Stimulated activated CD8-positive, alpha-beta memory T cell treated with anti-CD3 and anti-CD28 coated beads, Interleukin-12 subunit alpha, Interleukin-12 subunit beta, amount 100 ng/mL, for 1 hour (primary cell): Measurements from ENCODE around the gene MRGPRX2.

Source experiments
- DNase-seq: peaks from one replicate; pipeline ENCODE4 v3.0.0-alpha.2; 2020; ENCODE audit warnings: low read depth

MRGPRX2 gene

DNA sequence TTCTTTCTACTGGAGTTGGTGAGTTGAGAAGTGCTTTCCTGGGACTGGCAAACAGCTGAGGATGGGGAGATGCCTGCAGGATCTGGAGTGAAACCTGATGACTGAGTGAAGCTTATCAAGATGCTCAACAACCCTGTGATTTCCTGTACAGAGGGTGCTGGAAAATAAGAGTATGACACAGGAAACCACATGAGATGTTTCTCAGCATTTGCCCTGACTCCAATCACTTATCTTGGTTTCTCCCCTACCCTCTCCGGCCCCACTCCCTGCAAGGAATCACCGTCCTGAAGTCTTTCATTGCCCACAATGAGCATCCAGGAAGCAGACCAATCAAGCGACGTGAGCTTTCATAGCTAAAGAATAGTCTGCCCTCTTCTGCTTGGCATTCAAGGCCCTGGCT, at the start of gene MRGPRX2:
MRGPRX2 (minus strand) TSS at position 89 of the 400 bp plus-strand sequence. CDS start 4,315 bp downstream, outside the sequence.
- no peak for DNase-seq

DNA sequence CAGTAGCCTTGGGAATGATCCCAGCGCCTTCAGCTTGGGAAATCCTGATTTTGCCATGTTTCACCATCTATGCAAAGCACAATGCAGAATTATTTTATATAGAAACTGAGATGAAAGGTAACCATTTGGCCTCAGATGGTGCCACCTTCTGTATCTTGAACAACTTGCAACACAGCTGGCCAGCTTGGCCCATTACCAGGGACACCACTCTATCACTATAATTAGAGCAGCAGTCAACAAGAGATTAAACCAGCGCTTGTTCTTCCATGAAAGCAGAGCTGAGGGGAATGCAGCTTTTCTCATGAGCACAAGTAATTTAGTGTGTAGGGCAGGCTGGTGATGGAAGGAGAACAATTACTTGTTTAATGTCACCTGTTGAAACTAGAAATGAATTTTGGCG, 49.8 kb upstream of the MRGPRX2 start:
- DNase-seq = no peak

DNA sequence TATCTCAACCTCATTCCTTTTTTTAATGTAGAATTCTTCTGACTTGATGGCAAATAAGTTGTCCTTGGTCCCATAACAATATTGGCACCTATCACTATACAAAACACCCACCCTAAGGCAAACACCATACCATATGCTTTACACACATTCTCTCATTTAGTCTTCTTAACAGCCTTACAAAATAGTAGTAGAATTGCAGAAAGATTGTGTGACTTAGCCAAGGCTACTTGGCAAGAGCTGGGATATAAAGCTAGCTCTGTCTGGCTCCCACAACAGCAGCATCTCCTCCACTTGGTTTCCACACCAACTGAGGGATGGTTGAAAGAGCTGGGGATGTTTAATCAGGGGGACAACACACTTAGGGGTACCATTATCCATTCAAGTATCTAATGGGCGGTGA, 46.6 kb upstream of the MRGPRX2 start:
- DNase-seq = no peak

DNA sequence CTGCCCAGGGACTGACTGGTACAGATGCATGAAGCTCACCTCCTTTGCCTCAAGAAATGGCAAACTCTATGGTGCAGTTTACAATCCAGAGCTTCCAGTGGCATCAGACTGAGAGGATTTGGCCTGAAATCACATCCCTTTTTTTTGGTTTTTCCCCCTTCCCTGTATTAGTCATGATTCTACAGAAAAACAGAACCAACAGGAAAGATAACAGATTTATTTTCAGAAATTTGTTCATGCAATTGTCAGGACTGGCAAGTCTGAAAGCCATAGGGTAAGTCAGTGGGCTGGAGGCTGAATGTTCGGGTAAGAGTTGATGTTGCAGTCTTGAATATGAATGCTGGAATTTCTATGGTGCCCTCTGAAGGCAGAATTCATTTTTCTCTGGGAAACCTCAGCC, 44.5 kb upstream of the MRGPRX2 start:
- no peak for DNase-seq

DNA sequence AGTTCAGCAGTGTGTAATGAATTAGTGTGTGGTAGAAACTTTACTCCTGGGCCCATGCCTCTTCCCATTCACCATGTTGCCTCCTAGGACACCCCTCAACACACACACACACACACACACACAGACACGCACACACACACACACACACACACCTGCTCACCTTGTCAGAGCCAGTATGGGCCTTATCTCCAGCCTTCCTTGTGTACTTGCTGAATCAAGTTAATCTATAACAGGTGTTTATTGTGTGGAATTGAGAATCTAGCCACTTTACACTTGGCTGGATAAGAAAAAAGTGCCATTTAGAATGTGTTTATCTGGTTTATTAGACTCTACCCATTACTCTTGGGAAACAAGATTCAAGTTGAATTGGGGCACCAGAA, 42.0 kb upstream of the MRGPRX2 start:
- DNase-seq = no peak

DNA sequence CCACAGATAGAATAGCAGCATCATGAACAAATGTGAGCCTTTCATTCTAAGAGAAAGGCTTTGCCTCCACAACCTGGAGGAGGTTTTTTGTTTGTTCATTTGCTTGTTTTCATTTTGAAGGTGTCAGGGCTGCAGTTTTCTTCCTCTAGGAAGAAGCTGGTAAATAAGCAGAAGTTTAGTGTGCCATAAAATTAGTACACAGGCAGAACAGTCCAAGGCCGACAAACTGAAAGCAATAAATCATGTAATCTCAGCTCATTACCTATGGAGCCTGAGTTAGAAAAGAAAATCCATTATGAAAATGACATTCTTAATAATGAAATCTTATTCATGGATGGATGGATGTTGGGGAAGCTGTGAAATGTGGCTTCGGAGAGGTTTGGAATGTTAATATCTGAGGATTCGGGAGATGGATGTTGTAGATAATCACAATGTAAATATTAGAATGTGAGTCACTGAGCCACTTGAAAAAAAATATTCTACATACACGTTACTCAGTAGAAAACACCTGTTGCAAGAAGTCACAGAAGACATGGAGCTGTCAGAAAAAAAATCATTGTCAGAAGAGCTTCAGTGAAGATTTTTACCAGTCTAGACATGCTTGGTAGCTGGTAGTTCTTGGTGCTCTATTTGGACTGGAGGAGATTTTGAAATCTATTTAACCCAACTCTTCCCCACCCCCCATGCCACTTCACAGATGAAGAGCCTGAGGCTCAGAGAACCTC, 41.4 kb upstream of the MRGPRX2 start:
- DNase-seq = no peak

DNA sequence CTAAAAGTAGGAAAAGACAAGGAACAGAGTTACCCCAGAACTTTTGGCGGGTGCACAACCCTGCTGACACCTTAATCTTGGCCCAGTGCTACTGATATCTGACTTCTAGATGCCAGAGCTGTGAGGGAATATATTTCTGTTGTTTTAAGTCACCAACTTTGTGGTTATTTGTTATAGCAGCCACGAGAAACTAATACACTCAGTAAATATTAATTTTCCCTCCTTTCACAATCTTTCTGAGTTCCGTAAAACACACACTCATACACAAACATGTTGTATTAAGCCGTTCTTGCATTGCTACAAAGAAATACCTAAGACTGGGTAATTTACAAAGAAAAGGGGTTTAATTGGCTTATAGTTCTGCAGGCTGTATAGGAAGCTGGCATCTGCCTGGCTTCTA, 40.4 kb upstream of the MRGPRX2 start:
- DNase-seq = no peak

DNA sequence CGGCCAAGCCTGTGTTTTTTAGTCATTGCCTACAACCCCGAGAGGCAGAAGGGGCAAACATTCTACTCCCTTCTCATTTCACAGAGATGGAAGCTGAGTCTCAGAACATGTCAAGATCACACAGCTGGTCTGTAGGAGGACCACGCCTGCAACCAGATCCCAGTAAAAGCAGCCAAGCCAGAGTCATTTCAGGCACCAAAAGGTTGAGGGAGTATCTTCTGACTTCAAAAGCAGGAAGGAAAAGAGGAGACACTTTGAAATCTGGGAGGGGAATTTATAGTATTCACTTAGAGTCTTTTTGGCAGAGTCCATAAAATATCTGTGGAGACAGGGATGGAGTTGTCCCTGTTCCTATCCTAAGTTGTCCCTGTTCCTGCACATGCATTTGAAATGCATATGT, 38.6 kb upstream of the MRGPRX2 start:
- no peak for DNase-seq

DNA sequence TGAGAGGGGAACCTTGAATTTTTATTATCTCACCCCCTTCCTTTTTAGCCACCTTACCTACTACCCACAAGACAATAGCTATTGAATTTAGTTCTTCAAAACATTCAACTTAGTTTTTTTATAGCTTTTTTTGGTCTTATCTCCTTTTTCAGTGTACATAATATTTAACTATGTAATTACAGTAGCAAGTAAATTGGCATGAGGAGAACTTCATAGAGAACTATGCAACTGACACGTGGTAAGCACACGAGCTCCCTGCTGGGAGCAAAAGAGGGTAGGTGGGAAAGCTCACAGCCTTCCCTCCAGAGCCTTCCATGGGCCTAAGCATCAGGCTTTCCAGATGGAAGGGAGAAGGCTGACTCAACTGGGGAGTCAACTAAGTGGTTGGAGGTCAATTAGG, 34.3 kb upstream of the MRGPRX2 start:
- no peak for DNase-seq

DNA sequence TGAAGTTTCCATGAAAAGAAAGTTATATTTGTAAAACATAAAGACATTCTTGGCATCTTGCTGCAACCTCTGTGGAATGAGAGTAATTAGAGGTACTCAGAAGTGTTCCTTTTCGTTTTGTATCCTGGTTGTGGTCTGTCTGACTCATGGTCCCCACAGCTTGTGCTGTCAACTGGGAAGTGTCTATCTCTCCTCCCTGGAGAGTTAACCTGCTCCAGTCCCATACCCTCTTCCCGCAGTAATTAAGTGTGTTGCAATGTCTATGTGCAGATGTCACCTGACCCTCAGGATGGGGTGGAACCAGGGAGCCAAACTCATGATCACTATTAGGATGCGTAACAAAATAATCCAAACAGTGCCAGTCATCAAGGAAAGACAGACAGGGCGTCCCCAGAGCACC, 33.5 kb upstream of the MRGPRX2 start:
- no peak for DNase-seq

DNA sequence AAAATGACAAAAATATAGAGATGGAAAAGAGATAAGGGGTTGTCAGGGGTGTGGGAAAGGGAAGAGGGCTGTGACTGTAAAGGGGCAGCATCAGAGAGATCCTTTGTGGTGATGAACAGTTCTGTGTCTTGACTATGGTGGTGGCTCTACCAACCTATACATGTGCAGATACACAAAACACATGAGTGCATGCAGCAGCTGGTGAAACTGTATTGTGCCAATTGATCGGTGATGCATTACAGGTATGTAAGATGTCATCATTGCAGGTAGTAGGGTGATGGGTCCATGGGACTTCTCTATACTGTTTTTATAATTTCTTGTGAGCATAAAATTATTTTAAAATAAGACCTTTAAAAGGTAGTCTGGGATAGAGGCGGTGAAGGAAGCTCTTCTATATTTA, 32.3 kb upstream of the MRGPRX2 start:
- no peak for DNase-seq

DNA sequence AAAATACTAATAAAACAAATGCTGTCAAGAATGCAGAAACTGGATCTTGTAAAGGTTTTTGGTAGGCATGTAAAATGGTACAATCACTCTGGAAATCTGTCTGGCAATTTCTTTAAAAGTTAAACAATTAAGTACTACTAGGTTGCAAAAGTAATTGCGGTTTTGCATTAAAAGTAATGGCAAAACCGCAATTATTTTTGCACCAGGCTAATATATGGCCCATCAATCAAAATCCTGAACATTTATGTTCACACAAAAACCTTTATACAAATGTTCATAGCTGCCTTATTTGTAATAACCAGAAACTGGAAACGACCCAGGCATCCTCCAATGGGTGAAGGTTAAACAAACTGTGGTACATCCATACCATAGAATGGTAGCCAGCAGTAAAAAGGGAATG, 31.8 kb upstream of the MRGPRX2 start:
- no peak for DNase-seq

DNA sequence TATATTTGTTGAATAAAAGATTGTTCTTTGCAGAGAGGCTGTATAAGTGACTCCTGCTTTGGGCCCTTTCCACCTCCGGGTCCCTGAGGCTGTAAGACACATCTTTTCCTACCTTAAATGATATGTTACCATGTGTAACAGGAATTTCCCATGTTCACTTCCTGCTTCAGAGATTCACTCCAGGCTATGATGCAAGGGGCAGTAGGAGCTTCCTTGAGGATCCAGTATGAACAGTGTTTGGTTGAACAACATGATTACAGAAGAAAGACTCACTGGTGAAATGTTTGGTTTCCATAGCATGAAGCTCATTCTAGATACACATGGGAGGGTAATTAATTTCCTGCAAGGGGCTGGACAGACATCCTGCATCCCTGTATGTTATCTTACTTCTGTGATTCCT, 30.8 kb upstream of the MRGPRX2 start:
- no peak for DNase-seq

DNA sequence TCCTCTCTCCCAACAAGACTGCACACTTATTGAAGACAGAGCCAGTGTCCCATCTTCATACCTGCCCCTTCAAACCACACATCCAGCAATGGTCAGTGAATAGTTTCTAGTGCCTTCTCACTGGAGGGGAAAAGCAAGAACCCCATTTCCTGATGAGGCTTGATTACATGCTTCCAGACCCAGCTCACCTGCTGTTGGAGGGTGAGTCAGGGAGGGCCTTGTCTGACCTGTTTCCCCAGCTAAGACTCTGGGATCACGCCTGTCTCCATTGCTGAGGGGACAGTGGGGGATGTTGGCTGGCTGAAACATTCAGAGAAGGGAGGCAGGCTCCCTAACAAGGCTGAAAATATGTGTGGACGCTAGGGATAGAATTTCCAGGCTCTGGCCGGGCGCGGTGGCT, 28.9 kb upstream of the MRGPRX2 start:
- no peak for DNase-seq

DNA sequence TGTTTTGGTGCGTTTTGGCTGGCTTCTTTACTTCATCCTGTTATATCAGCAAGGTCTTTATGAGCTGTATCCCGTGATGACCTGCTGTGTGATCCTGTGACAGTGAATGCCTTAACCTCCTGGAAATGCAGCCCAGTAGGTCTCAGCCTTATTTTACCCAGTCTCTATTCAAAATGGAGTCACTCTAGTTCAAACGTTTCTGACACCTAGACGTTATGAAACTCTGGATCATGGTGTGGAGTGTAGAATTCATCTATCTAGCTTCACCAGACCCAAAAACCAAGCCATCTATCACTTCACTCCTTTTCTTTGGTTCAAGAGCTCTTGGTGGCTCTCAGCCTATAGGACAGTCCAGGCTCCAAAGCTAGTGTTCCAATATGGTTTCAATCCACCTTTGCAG, 28.3 kb upstream of the MRGPRX2 start:
- DNase-seq = no peak

DNA sequence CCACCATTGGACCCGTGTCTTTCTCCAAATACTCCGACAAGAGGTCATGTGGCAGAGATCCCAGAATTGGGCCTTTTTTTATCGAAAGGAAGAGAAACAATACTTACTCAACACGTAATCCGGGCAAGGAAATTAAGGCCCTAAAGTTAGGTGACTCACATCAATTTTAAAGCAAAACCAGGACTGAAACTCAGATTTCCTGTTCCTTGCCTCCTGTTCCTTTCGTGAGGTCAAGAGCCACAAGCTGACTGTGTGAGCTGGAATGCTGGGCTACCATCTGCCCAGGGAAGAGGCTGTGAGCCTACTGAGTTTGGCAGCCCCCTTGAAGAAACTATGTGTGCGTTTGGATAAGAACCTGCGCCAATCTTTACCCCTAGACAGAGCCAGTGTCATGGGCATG, 27.1 kb upstream of the MRGPRX2 start:
- DNase-seq = no peak

DNA sequence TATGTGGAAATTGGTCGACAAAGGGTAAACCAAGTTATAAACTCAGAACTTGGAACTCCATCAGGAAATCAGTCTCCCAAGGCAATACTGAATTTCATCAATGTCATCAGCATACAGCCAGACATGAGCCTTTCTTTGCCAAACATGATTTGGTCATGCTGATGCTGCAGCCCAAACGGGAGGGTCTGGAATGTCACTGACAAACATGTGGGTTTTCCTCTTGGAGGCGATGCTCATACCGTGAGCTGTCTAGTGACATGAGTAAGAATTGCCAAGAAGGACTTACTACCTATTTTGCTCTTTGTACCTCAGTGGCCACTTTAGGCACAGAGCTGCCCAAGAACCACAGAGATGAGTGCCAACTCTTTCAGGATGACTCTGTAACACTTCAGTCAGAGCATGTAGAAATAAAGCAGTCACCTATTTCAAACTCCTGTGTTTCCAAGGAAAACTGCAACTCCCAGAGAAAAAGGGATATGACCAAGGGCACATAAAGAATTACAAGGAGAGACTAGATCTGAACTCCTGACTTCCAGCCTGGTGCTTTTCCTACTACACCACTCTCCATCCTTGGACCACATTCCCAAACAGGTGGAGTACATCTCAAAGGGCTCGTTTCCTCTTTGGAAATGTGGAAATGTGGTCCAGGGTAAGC, 24.3 kb upstream of the MRGPRX2 start:
- no peak for DNase-seq

DNA sequence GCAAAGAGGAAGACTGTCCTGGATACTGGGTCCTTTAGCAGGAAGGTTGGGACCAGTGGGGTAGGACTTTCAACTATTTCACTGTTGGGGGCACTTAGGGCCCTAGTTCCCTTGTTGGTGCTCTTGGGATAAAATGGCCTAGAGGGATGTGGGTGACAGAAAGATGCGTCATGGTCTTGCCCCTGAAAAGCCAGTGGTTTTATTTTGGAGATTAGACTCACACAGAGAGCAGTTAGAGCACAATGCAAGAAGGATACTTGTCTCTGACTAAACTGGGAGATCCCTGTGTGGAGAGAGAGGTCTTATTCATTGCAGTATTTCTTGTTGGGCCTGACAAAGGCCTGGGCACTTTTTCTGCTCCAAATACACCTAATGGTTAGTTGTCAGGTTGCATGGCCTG, 22.6 kb upstream of the MRGPRX2 start:
- DNase-seq = no peak

DNA sequence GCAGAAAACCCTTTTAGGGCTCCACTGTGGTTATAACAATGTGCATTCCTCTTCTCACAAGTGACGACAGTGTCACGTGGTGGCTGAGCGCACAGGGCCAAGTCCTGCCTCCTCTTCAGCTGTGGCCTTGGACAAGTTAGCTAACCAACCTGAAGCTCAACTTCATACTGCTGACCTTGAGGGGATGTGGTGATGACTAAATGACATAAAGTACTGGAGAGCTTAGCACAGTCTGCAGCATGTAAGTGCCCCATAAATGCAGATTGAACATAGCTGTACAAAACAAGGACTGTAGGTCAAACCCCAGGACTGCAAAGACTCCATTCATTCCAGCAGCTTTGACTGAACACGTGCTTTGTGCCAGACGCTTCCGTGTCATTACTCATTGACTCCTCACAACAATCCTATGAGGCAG, 20.1 kb upstream of the MRGPRX2 start:
- no peak for DNase-seq

DNA sequence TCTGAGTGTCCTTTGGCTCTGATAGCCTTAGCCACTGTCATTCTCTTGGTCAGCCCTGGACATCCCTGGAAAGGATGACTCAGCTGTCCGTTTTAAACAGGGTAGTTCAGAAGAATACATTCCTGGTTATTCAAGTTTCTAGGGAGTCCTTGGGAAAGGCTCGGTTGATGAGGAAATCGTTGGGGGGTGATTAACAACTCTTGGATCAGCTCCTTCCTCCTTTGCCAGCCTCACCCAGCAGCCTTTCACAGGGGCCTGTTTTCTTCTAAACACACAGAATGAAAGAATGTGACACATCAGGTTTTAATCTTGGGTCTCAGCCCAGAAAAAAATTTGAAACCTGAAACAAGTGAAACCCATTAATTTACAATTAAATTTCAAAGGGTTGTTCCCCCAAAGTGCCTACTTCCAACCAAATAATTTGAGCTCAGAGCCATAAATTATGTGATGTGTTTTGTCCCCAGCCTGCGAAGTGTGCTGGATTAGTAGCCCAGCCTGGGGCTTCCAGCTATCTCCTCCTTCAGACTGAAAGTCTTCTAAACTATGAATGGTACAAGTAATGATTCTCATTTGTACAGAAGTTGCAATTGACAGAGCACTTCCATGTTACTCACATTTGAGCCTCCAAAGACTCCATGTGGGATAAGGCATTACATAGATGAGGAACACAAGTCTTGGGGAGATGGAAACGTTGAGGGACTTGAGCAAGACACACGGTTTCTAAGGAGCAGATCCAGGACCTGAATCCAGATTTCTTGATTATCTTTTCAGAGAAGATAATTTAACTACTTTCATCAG, 19.3 kb upstream of the MRGPRX2 start:
- DNase-seq = no peak

DNA sequence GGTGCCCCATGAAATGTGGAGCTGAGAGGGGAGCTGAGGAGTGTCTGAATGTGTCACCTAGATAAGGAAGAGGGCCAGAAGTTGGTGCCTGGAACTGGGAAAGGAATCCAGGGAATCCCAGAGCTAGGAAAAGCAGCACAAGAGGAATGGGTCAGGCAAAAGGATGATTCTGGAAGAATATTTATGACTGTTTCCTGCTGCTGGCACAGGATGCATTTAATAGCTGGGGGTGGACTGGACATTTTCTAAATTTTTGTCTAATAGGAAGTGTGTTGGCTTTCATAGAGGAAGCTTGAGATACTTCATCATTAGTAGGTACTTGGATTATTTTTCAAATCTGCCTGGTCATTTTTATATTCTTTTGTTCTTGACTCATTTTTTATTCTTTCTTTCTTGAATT, 17.4 kb upstream of the MRGPRX2 start:
- DNase-seq = no peak

DNA sequence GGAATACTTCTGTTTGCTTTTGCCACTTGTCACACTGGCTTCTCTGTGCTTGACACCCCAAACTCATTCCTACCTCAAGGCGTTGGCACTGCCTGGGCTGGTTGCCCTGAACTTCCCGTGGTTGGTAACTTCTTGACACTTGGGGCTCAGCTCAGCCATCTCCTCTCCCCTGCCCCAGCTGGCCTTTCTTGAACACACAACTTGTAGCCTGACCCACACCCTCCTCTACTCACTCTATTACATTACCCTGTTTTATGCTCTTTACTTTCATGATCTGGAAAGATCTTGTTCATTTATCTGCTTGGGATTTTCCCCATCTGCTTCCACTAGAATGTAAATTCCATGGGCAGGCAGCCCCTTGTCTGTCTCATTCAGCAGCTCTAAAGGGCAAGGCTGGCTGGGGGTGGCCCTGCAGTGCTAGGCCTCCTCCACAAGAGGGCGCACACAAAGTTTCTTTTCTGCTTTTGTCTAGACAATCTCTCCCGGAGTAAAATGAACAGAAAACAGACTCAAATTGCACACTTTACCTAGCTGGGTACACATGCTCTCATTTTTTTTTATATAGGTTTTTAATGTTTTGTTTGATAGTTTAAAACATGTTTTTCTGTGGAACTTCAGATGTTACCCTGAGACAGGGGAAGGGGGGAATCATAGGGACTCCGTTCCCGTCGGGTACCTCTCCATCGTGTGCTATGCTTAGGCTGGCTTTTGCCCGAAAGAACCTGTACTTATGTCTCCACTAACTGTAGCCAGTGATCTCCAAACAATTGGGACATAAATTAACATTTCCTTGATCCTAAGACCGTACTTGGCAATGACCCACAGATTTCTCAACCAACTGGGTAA, 16.4 kb upstream of the MRGPRX2 start:
- DNase-seq = peak; percentile 37
